ENCODE data around the gene BTBD9.

The BTBD9 gene

GRCh38 chr6:38413102-38413800 is 226.5 kb downstream of the BTBD9 start:
- TF ChIP-seq TAF1 (IDR thresholded peaks at IDR 0.05; ENCODE audit: borderline replicate concordance, low read depth, low read length), result no peak
- no peak for TF ChIP-seq POLR2A (IDR thresholded peaks at IDR 0.05; ENCODE audit: low read depth, low read length)
- TF ChIP-seq POLR2AphosphoS5 (IDR thresholded peaks at IDR 0.05; ENCODE audit: low read depth, low read length), result no peak
- DNase-seq (ENCODE audit: insufficient read length) (no peak), FAIRE-seq (no peak)

GRCh38 chr6:38407192-38407591 is 232.5 kb downstream of the BTBD9 start:
- TF ChIP-seq POLR2A (IDR thresholded peaks at IDR 0.05; ENCODE audit: low read depth, low read length), result no peak
- TF ChIP-seq POLR2AphosphoS5 (IDR thresholded peaks at IDR 0.05; ENCODE audit: low read depth, low read length), result no peak
- TF ChIP-seq TAF1 (IDR thresholded peaks at IDR 0.05; ENCODE audit: borderline replicate concordance, low read depth, low read length), result no peak
- no peak for DNase-seq (ENCODE audit: insufficient read length)
- FAIRE-seq, result no peak

DNA sequence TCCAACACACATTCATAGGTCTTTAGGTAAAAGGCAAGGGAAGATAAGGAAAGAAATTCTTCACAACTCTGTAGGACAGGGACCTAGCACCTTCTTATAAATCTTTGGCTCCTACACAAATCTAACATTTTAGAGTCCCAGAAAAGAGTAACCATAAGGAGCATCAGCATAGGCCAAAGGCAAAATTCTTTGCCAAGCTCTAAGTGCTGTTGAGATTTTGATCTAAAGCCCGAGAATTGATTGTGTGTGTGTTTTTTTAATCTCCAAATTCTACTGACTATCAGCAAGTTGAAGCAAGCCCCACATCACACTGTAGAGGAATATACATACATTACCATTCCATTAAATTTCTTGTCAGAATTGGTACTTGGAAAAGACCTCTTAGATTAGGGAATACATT is 233.6 kb downstream of the BTBD9 start:
- DNase-seq (ENCODE audit: insufficient read length) (no peak), FAIRE-seq (no peak)
- TF ChIP-seq POLR2AphosphoS5 (IDR thresholded peaks at IDR 0.05; ENCODE audit: low read depth, low read length), result no peak
- no peak for TF ChIP-seq TAF1 (IDR thresholded peaks at IDR 0.05; ENCODE audit: borderline replicate concordance, low read depth, low read length)
- no peak for TF ChIP-seq POLR2A (IDR thresholded peaks at IDR 0.05; ENCODE audit: low read depth, low read length)

GRCh38 chr6:38404900-38405556 is 234.7 kb downstream of the BTBD9 start:
- DNase-seq (ENCODE audit: insufficient read length) (no peak), FAIRE-seq (no peak)
- TF ChIP-seq POLR2AphosphoS5 (IDR thresholded peaks at IDR 0.05; ENCODE audit: low read depth, low read length) (no peak), TAF1 (IDR thresholded peaks at IDR 0.05; ENCODE audit: borderline replicate concordance, low read depth, low read length) (no peak)

- FAIRE-seq (no peak), DNase-seq (ENCODE audit: insufficient read length) (no peak)
- TF ChIP-seq POLR2A (IDR thresholded peaks at IDR 0.05; ENCODE audit: low read depth, low read length), result no peak
- no peak for TF ChIP-seq POLR2AphosphoS5 (IDR thresholded peaks at IDR 0.05; ENCODE audit: low read depth, low read length)
- TF ChIP-seq TAF1 (IDR thresholded peaks at IDR 0.05; ENCODE audit: borderline replicate concordance, low read depth, low read length), result no peak
Measured at GRCh38 chr6:38404355-38404754, 235.4 kb downstream of the BTBD9 start.

GRCh38 chr6:38403548-38403947 is 236.2 kb downstream of the BTBD9 start:
- no peak for FAIRE-seq

DNA sequence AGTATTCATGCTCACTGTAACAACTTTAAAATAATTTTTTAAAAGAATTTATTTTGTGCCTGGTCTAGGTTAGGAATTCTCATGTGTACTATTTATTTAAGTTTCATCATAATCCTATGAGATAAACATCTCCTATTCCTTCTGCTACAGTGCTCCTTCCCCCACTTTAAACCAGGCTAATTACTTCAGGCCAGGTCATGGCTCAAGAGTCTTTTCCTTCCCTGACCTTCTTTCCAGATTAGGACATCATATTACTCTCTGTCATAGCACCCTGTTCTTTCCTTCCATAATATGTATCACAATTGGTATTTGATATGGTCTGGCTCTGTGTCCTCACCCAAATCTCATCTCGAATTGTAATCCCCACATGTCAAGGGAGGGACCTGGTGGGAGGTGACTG is 239.0 kb downstream of the BTBD9 start:
- FAIRE-seq (no peak), DNase-seq (ENCODE audit: insufficient read length) (no peak)
- TF ChIP-seq POLR2A (IDR thresholded peaks at IDR 0.05; ENCODE audit: low read depth, low read length) (no peak), TAF1 (IDR thresholded peaks at IDR 0.05; ENCODE audit: borderline replicate concordance, low read depth, low read length) (no peak), POLR2AphosphoS5 (IDR thresholded peaks at IDR 0.05; ENCODE audit: low read depth, low read length) (no peak)

More at GRCh38 chr6:38403548-38403947, 236.2 kb downstream of the BTBD9 start:
- TF ChIP-seq TAF1 (IDR thresholded peaks at IDR 0.05; ENCODE audit: borderline replicate concordance, low read depth, low read length) (no peak), POLR2AphosphoS5 (IDR thresholded peaks at IDR 0.05; ENCODE audit: low read depth, low read length) (no peak), POLR2A (IDR thresholded peaks at IDR 0.05; ENCODE audit: low read depth, low read length) (no peak)
- no peak for DNase-seq (ENCODE audit: insufficient read length)

DNA sequence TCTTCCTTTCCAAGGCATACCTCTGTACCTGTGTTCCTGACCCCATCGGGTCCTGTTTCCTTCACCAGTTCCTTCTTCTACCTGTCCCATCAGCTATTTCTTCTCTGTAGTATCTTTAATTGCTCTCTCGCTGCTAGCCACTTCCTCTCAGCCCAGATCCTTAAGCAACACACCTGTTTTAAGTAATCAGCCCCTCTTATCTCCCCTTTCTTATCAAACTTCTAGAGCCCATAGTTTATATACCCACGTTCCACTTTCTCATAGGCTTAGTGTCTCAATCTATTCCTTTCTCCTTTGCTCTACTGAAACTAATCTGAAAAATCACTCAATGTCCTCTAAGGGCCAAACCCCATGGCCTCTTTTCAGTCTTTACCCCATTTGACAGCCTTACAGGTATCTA is 239.6 kb downstream of the BTBD9 start:
- DNase-seq (ENCODE audit: insufficient read length) (no peak), FAIRE-seq (no peak)
- no peak for TF ChIP-seq POLR2A (IDR thresholded peaks at IDR 0.05; ENCODE audit: low read depth, low read length)
- TF ChIP-seq TAF1 (IDR thresholded peaks at IDR 0.05; ENCODE audit: borderline replicate concordance, low read depth, low read length), result no peak
- no peak for TF ChIP-seq POLR2AphosphoS5 (IDR thresholded peaks at IDR 0.05; ENCODE audit: low read depth, low read length)

- DNase-seq (ENCODE audit: insufficient read length), result no peak
- TF ChIP-seq POLR2A (IDR thresholded peaks at IDR 0.05; ENCODE audit: low read depth, low read length) (no peak), TAF1 (IDR thresholded peaks at IDR 0.05; ENCODE audit: borderline replicate concordance, low read depth, low read length) (no peak), POLR2AphosphoS5 (IDR thresholded peaks at IDR 0.05; ENCODE audit: low read depth, low read length) (no peak)
- FAIRE-seq, result no peak
Measured at GRCh38 chr6:38396209-38396608, 243.5 kb downstream of the BTBD9 start.

DNA sequence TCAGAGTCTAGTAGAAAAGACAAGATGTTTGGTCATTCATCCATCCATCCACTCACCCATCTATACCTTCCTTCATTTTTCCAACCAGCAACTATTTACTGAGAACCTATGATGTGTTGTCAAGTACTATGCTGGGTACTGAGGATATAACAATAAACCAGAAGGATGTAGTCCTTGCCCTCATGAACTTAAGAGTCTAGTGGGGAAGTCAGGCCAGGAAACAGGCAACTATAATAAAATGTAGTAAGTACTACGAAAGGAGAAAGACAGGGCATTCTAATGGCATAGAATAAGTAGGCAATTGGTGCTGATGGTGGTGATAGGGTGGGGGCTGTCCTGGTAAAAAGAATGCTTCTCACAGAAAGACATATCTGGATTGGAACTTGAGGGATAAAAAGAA is 245.7 kb downstream of the BTBD9 start:
- TF ChIP-seq POLR2AphosphoS5 (IDR thresholded peaks at IDR 0.05; ENCODE audit: low read depth, low read length), result no peak
- TF ChIP-seq POLR2A (IDR thresholded peaks at IDR 0.05; ENCODE audit: low read depth, low read length), result no peak
- TF ChIP-seq TAF1 (IDR thresholded peaks at IDR 0.05; ENCODE audit: borderline replicate concordance, low read depth, low read length), result no peak
- FAIRE-seq (no peak), DNase-seq (ENCODE audit: insufficient read length) (no peak)

DNA sequence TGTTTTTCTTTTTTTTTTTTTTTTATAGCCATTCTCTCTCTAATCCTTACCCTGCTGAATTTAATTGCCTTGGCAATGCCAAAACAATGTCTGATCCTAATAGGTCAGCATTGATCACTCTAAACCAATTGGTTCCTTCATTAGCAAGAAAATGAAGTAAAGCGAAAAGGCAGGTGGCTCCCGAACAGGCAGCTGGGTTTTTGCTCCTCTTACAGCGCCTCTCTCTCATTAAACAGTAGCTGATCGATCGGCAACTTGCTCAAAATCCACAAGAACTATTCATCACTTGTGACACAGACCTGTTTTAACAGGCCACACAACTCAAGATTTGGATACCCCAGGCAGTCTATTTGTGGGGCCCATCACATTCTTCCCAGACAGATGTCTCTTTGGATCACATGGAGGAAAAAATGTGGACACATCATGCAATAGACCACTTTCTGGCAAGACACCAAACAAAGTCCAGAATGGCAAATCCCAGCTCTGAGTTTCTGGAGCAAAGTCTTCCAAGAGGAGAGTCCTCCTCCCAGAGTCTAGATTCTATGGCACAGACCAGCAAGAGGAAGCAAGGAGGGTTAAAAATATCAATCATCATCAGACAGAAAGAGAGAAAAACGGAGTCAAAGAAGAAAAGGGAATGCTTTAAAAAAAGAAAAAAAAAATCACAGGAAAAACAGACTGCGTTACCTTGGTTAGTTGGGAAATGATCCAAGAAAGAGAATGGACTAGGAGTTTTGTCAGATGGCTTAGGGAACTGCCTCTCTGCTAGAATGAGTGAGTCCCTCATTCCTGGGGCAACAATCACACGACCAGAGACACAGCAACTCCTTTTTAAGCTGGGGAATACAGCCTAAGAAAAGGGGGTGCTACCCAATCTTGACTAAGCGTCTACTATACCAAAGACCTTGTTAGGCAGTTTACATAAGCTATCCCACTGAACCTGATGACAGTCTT is 247.8 kb downstream of the BTBD9 start:
- TF ChIP-seq POLR2A (IDR thresholded peaks at IDR 0.05; ENCODE audit: low read depth, low read length) (no peak), TAF1 (IDR thresholded peaks at IDR 0.05; ENCODE audit: borderline replicate concordance, low read depth, low read length) (no peak), POLR2AphosphoS5 (IDR thresholded peaks at IDR 0.05; ENCODE audit: low read depth, low read length) (no peak)
- DNase-seq (ENCODE audit: insufficient read length) (no peak), FAIRE-seq (peak; percentile 27)
